Retinal pigment epithelial cell (primary cell): Measurements from ENCODE around the gene FMNL2.

Source experiments
- DNase-seq: peaks from one replicate; pipeline ENCODE4 v3.0.0-alpha.2; 2010; ENCODE audit warnings: low read depth
- H3K4me3 ChIP-seq: 2 replicates; pipeline ENCODE4 v1.5.1; 2011; ENCODE audit warnings: mild to moderate bottlenecking, low read length, control low read depth, moderate library complexity
- TF ChIP-seq, protein P1 (sequence below): conservative IDR thresholded peaks from 2 replicates; pipeline ENCODE4 v1.5.1; 2011; ENCODE audit warnings: low read depth, low read length, control low read depth, inconsistent platforms

The FMNL2 gene

GRCh38 chr2:152432206-152432653, 97.3 kb downstream of the FMNL2 start:
- TF ChIP-seq, protein P1, sequence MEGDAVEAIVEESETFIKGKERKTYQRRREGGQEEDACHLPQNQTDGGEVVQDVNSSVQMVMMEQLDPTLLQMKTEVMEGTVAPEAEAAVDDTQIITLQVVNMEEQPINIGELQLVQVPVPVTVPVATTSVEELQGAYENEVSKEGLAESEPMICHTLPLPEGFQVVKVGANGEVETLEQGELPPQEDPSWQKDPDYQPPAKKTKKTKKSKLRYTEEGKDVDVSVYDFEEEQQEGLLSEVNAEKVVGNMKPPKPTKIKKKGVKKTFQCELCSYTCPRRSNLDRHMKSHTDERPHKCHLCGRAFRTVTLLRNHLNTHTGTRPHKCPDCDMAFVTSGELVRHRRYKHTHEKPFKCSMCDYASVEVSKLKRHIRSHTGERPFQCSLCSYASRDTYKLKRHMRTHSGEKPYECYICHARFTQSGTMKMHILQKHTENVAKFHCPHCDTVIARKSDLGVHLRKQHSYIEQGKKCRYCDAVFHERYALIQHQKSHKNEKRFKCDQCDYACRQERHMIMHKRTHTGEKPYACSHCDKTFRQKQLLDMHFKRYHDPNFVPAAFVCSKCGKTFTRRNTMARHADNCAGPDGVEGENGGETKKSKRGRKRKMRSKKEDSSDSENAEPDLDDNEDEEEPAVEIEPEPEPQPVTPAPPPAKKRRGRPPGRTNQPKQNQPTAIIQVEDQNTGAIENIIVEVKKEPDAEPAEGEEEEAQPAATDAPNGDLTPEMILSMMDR: no peak
- H3K4me3 ChIP-seq: no peak overlapping the region
- no peak for DNase-seq

DNA sequence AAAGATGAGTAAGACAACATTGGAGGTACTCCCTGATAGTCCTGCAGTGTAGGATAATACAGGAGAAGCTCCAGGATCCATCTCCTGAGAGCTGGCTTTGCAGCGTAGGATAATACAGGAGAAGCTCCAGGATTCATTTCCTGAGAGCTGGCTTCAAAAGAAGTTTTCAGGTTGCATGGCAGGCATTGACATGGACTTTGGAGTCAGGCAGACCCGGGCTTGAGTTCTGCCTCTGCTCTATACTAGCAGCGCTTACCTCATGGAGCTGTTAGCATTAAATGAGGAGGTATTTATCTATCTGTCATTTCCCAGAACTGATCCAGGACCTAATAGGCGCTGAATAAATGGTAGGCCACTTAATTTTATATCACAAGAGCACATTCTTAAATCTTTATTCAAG, 97.8 kb downstream of the FMNL2 start:
- H3K4me3 ChIP-seq: no peak overlapping the region
- no peak for DNase-seq
- TF ChIP-seq, protein P1: no peak

DNA sequence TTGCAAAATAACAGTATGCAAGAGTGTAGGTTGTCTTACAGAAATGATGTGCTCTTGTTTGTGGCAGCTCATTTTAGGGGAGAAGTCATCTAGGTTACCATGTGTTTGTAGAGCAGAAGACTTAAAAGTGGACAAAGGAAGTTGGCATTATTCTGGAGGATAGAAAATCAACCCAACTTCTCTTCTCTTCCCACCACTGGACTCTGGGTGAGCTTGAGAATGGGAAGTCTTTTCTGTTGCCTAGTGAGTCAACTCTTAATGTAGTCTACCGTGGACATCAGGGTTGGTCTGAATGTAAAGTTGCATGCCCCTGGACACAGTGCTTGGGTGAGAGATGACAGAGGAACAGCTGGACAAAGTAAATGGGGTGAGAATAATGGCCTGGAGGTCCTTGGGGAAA, 98.3 kb downstream of the FMNL2 start:
- no peak for DNase-seq
- H3K4me3 ChIP-seq: no peak overlapping the region
- TF ChIP-seq, protein P1: no peak

DNA sequence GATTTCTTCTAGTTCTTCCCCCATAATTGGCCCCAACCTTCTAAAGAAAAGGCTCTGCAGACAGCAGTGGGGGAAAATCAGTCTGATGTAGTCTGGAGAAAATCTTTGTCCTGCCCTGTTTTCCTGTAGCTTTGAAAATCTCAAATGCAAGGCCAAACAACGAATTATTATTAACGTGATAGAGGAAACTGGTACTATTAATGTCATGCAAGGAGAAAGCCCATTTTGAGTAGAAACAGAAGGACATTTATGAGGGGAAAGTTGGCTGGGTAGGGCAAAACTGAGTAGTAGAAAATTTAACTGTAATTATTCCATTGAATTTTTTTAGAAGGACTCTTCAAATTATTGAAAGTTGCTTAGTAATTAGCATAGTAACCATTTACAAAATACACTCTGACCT, 98.8 kb downstream of the FMNL2 start:
- no peak for DNase-seq
- TF ChIP-seq, protein P1: no peak
- H3K4me3 ChIP-seq: no peak overlapping the region

GRCh38 chr2:152434395-152435182, 99.6 kb downstream of the FMNL2 start:
- TF ChIP-seq, protein P1: no peak
- DNase-seq: no peak
- H3K4me3 ChIP-seq: no peak overlapping the region

GRCh38 chr2:152436148-152436547, 101.2 kb downstream of the FMNL2 start:
- no peak overlapping the region for H3K4me3 ChIP-seq
- DNase-seq: no peak
- TF ChIP-seq, protein P1: no peak
